HCT116 (cell line): Measurements from ENCODE around the gene SETX. TPM values are rescaled to one million over a fixed set of nuclear protein-coding genes. Genes with fewer than 3 reads are reported as not detected.

Experiments
- ATAC-seq: fragments of 200-7000 bp; cut with Tn5 transposase; 2 replicates; pipeline ENCODE4 v1.9.1; 2020; ENCODE audit warnings: mild to moderate bottlenecking, moderate library complexity
- BruUV-seq: library from RNA; stranded (reverse); fragments of 400-500 nt; replicated peaks from 2 replicates; lab custom pipeline; 2021; lab: Mats Ljungman, UMichigan
- CTCF ChIA-PET: fragments of 300-600 bp; sonication (Branson Sonifier 250); formaldehyde crosslinking; loops from one replicate; lab custom pipeline; 2021; ENCODE audit warnings: antibody characterized with exemption; lab: Charles Lee
- POLR2A ChIA-PET: fragments of 300-600, 350-600 bp; sonication (Branson Sonifier 250); formaldehyde crosslinking; loops from one replicate; lab custom pipeline; 2021; ENCODE audit warnings: antibody characterized with exemption; lab: Charles Lee
- RAD21 ChIA-PET, 2 experiments: fragments of 300-600 bp; sonication (Branson Sonifier 250); formaldehyde crosslinking; loops; one replicate each; lab custom pipeline; 2023; ENCODE audit warnings: low total read pairs in 2 of 2; ENCODE audit not compliant: uncharacterized antibody in 2 of 2, unreplicated experiment in 2 of 2, low non-redundant PET in 1 of 2; lab: Charles Lee
- DNase-seq: peaks from one replicate; pipeline ENCODE4 v3.0.0-alpha.2; 2010; ENCODE audit warnings: low read depth, low spot score
- H2AFZ ChIP-seq: fragments of 200-600 bp; shearing (Covaris generic), sonication (generic); 2 replicates; pipeline ENCODE4 v1.6.1; 2017; ENCODE audit warnings: low read depth, mixed run types, mixed read lengths, antibody characterized with exemption, low read length; ENCODE audit not compliant: poor library complexity, severe bottlenecking
- H3K27ac ChIP-seq: 2 replicates; pipeline ENCODE4 v1.5.1; 2012; ENCODE audit warnings: low read depth, low read length
- H3K27me3 ChIP-seq: fragments of 200-600 bp; sonication (generic); 2 replicates; pipeline ENCODE4 v1.6.1; 2016; ENCODE audit warnings: mixed run types, low read length, mixed read lengths; ENCODE audit not compliant: insufficient read depth
- H3K36me3 ChIP-seq, 2 experiments: fragments of 200-500 bp in 1 of 2; fragments of 200-600 bp in 1 of 2; sonication (Bioruptor generic) in 1 of 2; sonication (generic) in 1 of 2; 2 replicates each; pipeline versions ENCODE4 v1.5.1 to v1.6.1; 2014 to 2016; ENCODE audit warnings: low read length in 2 of 2, inconsistent platforms in 1 of 2, mixed read lengths in 1 of 2, mixed run types in 1 of 2; ENCODE audit not compliant: insufficient read depth in 2 of 2, control insufficient read depth in 1 of 2
- H3K4me1 ChIP-seq, 2 experiments: fragments of 200-600 bp in 1 of 2; sonication (generic) in 1 of 2; 2 replicates each; pipeline versions ENCODE4 v1.5.1 to v1.6.1; 2012 to 2017; ENCODE audit warnings: low read length in 2 of 2, inconsistent platforms in 1 of 2, mild to moderate bottlenecking in 1 of 2, mixed read lengths in 1 of 2, mixed run types in 1 of 2, moderate library complexity in 1 of 2; ENCODE audit not compliant: insufficient read depth in 2 of 2, control insufficient read depth in 1 of 2
- H3K4me2 ChIP-seq: fragments of 200-600 bp; sonication (generic); 2 replicates; pipeline ENCODE4 v1.6.1; 2017; ENCODE audit warnings: mixed run types, low read length, mixed read lengths
- H3K4me3 ChIP-seq, 2 experiments: fragments of 200-600 bp in 1 of 2; sonication (generic) in 1 of 2; replicated peaks in 1 of 2; 2 replicates each; pipeline ENCODE4 v1.5.1; 2011 to 2016; ENCODE audit warnings: low read length in 2 of 2, control low read depth in 1 of 2, low read depth in 1 of 2, mild to moderate bottlenecking in 1 of 2, mixed read lengths in 1 of 2, mixed run types in 1 of 2
- H3K79me2 ChIP-seq: fragments of 200-600 bp; sonication (generic); 2 replicates; pipeline ENCODE4 v1.6.1; 2017; ENCODE audit warnings: mild to moderate bottlenecking, mixed run types, low read length, moderate library complexity, mixed read lengths; ENCODE audit not compliant: insufficient read depth
- H3K9ac ChIP-seq: fragments of 200-600 bp; sonication (generic); 2 replicates; pipeline ENCODE4 v1.6.1; 2016; ENCODE audit warnings: low read length, mixed read lengths
- H3K9me2 ChIP-seq: fragments of 200-600 bp; sonication (generic), shearing (Covaris generic); 2 replicates; pipeline ENCODE4 v1.6.1; 2017; ENCODE audit warnings: mixed run types, mild to moderate bottlenecking, moderate library complexity; ENCODE audit not compliant: insufficient read depth
- H3K9me3 ChIP-seq, 2 experiments: fragments of 200-500 bp in 1 of 2; fragments of 200-600 bp in 1 of 2; sonication (Bioruptor generic) in 1 of 2; sonication (generic) in 1 of 2; 2 replicates each; pipeline ENCODE4 v1.6.1; 2014 to 2017; ENCODE audit warnings: low read length in 2 of 2, mixed read lengths in 2 of 2, inconsistent platforms in 1 of 2, low read depth in 1 of 2, mild to moderate bottlenecking in 1 of 2, mixed run types in 1 of 2, moderate library complexity in 1 of 2; ENCODE audit not compliant: control insufficient read depth in 1 of 2, insufficient read depth in 1 of 2
- H4K20me1 ChIP-seq: fragments of 200-600 bp; sonication (generic), shearing (Covaris generic); 2 replicates; pipeline ENCODE4 v1.6.1; 2017; ENCODE audit warnings: mixed run types, mild to moderate bottlenecking, moderate library complexity; ENCODE audit not compliant: insufficient read depth
- CBX3 ChIP-seq: IDR thresholded peaks from 2 replicates; pipeline ENCODE4 v1.6.1; 2012; ENCODE audit warnings: low read depth
- CEBPB ChIP-seq: IDR thresholded peaks from 2 replicates; pipeline ENCODE4 v1.6.1; 2012; ENCODE audit warnings: low read depth
- EGR1 ChIP-seq: IDR thresholded peaks from 2 replicates; pipeline ENCODE4 v1.6.1; 2012; ENCODE audit warnings: low read depth
- ELF1 ChIP-seq: IDR thresholded peaks from 2 replicates; pipeline ENCODE4 v1.6.1; 2012; ENCODE audit warnings: low read depth, borderline replicate concordance
- EZH2 ChIP-seq: fragments of 200-600 bp; sonication (generic); IDR thresholded peaks from 2 replicates; pipeline ENCODE4 v1.6.1; 2017; ENCODE audit warnings: antibody characterized with exemption, mixed run types
- EZH2phosphoT487 ChIP-seq: fragments of 200-600 bp; IDR thresholded peaks from 2 replicates; pipeline ENCODE4 v1.6.1; 2018; ENCODE audit warnings: antibody characterized with exemption, borderline replicate concordance
- JUND ChIP-seq: IDR thresholded peaks from 2 replicates; pipeline ENCODE4 v1.6.1; 2012
- POLR2A ChIP-seq: IDR thresholded peaks from 2 replicates; pipeline ENCODE4 v1.7.0; 2011; ENCODE audit warnings: borderline replicate concordance; ENCODE audit not compliant: insufficient read depth, insufficient read length; ENCODE audit errors: extremely low read depth
- POLR2AphosphoS5 ChIP-seq: IDR thresholded peaks from 2 replicates; pipeline ENCODE4 v1.6.1; 2011; ENCODE audit warnings: mild to moderate bottlenecking, low read depth, low read length, moderate library complexity
- RAD21 ChIP-seq: IDR thresholded peaks from 2 replicates; pipeline ENCODE4 v1.6.1; 2012; ENCODE audit warnings: low read depth, mild to moderate bottlenecking
- TCF7L2 ChIP-seq: IDR thresholded peaks from 2 replicates; pipeline ENCODE4 v1.7.0; 2011; ENCODE audit warnings: borderline replicate concordance, inconsistent platforms; ENCODE audit not compliant: insufficient read depth, insufficient read length; ENCODE audit errors: extremely low read depth
- YY1 ChIP-seq: IDR thresholded peaks from 2 replicates; pipeline ENCODE4 v1.6.1; 2011; ENCODE audit warnings: low read length, low read depth, moderate library complexity, mild to moderate bottlenecking; ENCODE audit not compliant: insufficient replicate concordance; ENCODE audit errors: extremely low read depth
- ZFX ChIP-seq: fragments of 450-650 bp; IDR thresholded peaks from 2 replicates; pipeline ENCODE4 v1.6.1; 2017
- intact Hi-C: fragments of 100-400 bp; cut with micrococcal nuclease; formaldehyde crosslinking; loops from 2 replicates; pipeline ENCODE4 v1.10.0; 2022
- total RNA-seq: library from RNA; stranded (reverse); gene quantifications from one replicate; pipeline ENCODE4 v1.2.1, GENCODE V29; 2021; ENCODE audit not compliant: unreplicated experiment
- TF ChIP-seq, protein P1 (sequence below): IDR thresholded peaks from 2 replicates; pipeline ENCODE4 v1.6.1; 2012; ENCODE audit warnings: low read depth
- TF ChIP-seq, protein P2 (sequence below): IDR thresholded peaks from 2 replicates; pipeline ENCODE4 v1.6.1; 2011; ENCODE audit warnings: mild to moderate bottlenecking, low read length, moderate library complexity; ENCODE audit not compliant: insufficient replicate concordance; ENCODE audit errors: extremely low read depth
- TF ChIP-seq, protein P3 (sequence below): IDR thresholded peaks from 2 replicates; pipeline ENCODE4 v1.6.1; 2012
- TF ChIP-seq, protein P4 (sequence below): IDR thresholded peaks from 2 replicates; pipeline ENCODE4 v1.6.1; 2012

SETX gene
- total RNA-seq, 1 experiment from 2014 or later: 38.5 TPM

DNA sequence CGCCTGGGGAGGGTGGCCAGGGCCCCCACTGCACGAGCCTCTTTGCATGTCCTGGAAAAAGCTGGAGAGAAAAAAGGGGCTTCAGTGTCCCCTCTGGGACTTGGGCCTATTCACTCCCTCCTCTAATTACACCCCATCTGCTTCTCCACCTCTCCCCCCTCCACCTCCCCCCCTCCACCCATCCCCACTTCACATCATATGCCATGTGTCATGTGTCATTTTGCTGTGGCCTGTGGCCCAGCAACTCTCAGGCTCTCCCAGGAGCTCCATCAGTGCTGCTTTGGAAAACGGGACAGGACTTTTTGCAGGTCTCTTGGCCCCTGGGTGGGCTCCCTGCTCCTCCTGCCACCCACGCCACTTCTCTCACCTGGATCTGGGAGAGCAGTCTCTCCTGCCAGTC, 124.2 kb downstream of the SETX start (continued):
- TF ChIP-seq, protein P1, sequence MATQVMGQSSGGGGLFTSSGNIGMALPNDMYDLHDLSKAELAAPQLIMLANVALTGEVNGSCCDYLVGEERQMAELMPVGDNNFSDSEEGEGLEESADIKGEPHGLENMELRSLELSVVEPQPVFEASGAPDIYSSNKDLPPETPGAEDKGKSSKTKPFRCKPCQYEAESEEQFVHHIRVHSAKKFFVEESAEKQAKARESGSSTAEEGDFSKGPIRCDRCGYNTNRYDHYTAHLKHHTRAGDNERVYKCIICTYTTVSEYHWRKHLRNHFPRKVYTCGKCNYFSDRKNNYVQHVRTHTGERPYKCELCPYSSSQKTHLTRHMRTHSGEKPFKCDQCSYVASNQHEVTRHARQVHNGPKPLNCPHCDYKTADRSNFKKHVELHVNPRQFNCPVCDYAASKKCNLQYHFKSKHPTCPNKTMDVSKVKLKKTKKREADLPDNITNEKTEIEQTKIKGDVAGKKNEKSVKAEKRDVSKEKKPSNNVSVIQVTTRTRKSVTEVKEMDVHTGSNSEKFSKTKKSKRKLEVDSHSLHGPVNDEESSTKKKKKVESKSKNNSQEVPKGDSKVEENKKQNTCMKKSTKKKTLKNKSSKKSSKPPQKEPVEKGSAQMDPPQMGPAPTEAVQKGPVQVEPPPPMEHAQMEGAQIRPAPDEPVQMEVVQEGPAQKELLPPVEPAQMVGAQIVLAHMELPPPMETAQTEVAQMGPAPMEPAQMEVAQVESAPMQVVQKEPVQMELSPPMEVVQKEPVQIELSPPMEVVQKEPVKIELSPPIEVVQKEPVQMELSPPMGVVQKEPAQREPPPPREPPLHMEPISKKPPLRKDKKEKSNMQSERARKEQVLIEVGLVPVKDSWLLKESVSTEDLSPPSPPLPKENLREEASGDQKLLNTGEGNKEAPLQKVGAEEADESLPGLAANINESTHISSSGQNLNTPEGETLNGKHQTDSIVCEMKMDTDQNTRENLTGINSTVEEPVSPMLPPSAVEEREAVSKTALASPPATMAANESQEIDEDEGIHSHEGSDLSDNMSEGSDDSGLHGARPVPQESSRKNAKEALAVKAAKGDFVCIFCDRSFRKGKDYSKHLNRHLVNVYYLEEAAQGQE: no peak
- TF ChIP-seq CEBPB (no peak), EZH2 (no peak), CBX3 (no peak)

DNA sequence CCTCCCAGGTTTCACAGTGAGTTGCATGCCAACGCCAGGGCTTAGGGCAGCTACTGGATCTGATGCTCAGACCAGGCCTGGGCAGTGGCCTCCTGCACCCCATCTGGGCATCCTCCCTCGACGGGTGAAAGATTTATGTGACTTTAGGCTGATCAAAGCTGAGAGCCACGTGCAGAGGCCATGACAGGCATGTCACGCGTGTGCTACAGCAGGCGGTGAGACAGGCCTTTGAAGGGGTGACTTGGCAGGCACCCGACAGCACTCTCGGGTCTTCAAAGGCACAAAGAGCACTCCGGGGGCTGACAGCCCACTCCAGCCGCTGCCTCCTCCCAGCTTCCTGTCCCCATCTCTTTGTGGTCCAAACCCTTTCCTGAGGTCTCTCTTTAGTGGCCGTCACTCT, 126.7 kb downstream of the SETX start:
- intact Hi-C loops: no loop called here
- Histone ChIP-seq H3K4me2 (no peak overlapping the region), H3K4me3 (no peak overlapping the region), H4K20me1 (no peaks in the 10 kb centered on the region), H3K9me2 (no peaks in the 10 kb centered on the region), H3K4me1 (no peaks in the 10 kb centered on the region), H3K9me3 (no peaks in the 10 kb centered on the region), H3K27ac (no peak overlapping the region), H3K9ac (no peak overlapping the region), H2AFZ (no peak overlapping the region), H3K36me3 (no peaks in the 10 kb centered on the region), H3K79me2 (no peaks in the 10 kb centered on the region), H3K27me3 (no peaks in the 10 kb centered on the region)
- RAD21 ChIA-PET: no interaction called here
- no peak for ATAC-seq
- CTCF ChIA-PET: no interaction called here
- TF ChIP-seq TCF7L2 (no peak), JUND (no peak), EGR1 (no peak), CBX3 (no peak), ELF1 (no peak), YY1 (no peak), RAD21 (no peak), EZH2phosphoT487 (no peak), POLR2A (no peak), POLR2AphosphoS5 (no peak), ZFX (no peak)
- TF ChIP-seq, protein P2, sequence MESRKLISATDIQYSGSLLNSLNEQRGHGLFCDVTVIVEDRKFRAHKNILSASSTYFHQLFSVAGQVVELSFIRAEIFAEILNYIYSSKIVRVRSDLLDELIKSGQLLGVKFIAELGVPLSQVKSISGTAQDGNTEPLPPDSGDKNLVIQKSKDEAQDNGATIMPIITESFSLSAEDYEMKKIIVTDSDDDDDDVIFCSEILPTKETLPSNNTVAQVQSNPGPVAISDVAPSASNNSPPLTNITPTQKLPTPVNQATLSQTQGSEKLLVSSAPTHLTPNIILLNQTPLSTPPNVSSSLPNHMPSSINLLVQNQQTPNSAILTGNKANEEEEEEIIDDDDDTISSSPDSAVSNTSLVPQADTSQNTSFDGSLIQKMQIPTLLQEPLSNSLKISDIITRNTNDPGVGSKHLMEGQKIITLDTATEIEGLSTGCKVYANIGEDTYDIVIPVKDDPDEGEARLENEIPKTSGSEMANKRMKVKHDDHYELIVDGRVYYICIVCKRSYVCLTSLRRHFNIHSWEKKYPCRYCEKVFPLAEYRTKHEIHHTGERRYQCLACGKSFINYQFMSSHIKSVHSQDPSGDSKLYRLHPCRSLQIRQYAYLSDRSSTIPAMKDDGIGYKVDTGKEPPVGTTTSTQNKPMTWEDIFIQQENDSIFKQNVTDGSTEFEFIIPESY: no peak
- TF ChIP-seq, protein P3, sequence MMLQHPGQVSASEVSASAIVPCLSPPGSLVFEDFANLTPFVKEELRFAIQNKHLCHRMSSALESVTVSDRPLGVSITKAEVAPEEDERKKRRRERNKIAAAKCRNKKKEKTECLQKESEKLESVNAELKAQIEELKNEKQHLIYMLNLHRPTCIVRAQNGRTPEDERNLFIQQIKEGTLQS: no peak
- TF ChIP-seq, protein P4, sequence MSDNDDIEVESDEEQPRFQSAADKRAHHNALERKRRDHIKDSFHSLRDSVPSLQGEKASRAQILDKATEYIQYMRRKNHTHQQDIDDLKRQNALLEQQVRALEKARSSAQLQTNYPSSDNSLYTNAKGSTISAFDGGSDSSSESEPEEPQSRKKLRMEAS: no peak
- DNase-seq: no peak
- BruUV-seq: no TSS peak
- POLR2A ChIA-PET: no interaction called here
